Islet precursor cell (in vitro differentiated cells): Measurements from ENCODE around the gene CLSTN2.

ENCODE experiments used
- DNase-seq: peaks from one replicate; pipeline ENCODE4 v3.0.0-alpha.2; 2018

The CLSTN2 gene

GRCh38 chr3:140246578-140246977 lies 311.6 kb downstream of the CLSTN2 start:
- no peak for DNase-seq

GRCh38 chr3:140247775-140248174 lies 312.8 kb downstream of the CLSTN2 start:
- peak; percentile 69 for DNase-seq

DNA sequence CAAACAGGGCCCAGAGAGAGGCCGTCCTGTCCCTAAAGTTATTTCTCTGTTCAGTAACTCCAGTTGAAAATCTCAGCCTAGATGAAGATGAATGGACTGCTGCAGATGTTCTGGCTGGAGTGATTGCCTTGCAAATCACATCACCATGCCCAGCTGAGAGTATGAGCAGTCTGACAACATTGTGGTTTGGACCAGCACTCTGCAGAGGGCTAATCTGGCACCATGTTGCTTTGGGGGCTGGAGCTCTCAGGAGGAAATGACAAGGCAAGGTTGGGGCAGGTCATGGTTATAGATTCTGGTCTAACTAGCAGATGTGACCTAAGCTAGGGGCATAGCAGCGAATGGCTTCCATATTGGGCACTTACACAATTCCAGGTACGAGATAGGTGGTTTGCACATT lies 314.2 kb downstream of the CLSTN2 start:
- no peak for DNase-seq

- no peak for DNase-seq
Observed at GRCh38 chr3:140250010-140250855, 315.2 kb downstream of the CLSTN2 start.

DNA sequence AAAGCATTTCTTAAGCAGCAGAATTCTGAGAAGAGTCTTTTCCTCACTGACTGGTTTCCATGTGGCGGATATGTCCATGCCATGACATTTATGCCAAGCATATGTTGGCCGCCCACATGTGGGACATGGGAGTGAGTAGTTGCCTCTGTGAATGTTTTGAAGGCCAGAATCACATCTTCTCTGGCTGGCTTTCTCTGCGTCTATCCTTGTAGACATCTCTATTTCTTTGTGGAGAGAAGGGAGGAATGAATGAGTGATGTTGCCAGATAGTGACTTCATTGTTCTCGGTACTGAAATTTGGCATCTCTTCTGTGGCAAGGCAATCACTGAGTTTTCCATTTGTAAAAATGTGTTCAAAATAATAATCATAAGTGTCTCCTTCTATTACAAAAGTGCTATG lies 316.0 kb downstream of the CLSTN2 start:
- DNase-seq: no peak

DNA sequence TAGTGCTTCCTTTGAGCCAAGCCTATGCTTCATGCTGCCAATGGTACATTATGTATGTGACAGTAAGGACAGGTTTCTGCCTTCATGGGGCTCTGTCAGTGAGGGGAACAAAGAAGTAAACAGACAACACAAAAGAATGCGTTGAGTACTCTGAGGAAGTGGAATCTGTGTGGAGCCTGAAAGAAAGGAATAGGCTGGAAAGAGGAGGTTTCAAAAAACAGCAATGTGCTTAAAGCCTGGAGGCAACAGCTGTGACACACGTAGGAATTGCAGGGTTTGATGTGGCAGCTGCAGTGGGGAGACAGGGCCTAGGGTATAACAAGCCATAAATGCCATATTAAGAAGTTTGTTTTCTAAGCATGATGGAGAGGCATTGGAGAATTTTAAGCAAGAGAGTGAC lies 316.7 kb downstream of the CLSTN2 start:
- peak; percentile 67 for DNase-seq

GRCh38 chr3:140252812-140253656 lies 318.0 kb downstream of the CLSTN2 start:
- no peak for DNase-seq

GRCh38 chr3:140258222-140258724 lies 323.3 kb downstream of the CLSTN2 start:
- DNase-seq: no peak

DNA sequence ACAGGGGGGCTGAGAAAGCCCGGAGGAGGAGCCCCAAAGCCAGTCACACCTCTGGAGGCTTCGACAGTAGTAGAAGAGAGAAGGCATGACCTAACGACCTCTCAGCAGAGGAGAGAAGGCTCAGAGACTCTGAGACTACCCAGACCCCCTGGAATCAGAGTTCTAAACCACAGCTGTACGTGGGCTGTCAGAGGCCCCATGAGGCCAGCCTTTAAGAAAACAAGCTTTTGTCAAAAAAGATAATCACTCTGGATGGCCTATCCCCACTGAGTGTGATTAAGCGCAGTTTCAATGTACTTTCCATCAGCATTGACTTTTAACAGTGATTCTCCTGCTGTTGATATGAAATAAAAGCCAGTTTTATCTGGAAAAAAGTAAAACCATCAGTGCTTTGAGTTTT lies 330.3 kb downstream of the CLSTN2 start:
- no peak for DNase-seq

GRCh38 chr3:140268103-140268502 lies 333.1 kb downstream of the CLSTN2 start:
- DNase-seq: no peak

- DNase-seq: no peak
Observed at GRCh38 chr3:140268610-140269009, 333.6 kb downstream of the CLSTN2 start.

- peak; percentile 66 for DNase-seq
Observed at GRCh38 chr3:140270329-140270728, 335.3 kb downstream of the CLSTN2 start.

GRCh38 chr3:140273542-140274195 lies 338.7 kb downstream of the CLSTN2 start:
- no peak for DNase-seq

- no peak for DNase-seq
Observed at GRCh38 chr3:140274429-140274828, 339.4 kb downstream of the CLSTN2 start.

DNA sequence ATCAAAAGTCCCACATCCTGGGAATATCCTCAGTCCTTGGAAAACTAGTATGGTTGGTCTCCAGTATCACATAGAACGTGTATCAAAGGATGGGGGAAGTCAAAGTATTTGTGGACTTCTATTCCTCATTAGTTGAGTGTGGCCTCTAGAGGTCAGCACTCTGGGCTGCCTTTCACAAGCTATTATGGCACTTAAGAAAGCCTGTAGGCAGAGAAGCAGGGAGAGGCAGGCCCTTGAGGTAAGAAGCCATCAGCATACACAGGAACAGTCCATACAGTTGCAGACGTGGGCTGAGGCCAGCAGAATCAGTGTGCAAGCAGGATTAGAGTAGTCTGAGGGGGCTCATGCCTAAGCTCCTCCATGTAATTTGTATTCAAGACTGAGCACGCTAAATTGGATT lies 341.7 kb downstream of the CLSTN2 start:
- DNase-seq: peak; percentile 72

DNA sequence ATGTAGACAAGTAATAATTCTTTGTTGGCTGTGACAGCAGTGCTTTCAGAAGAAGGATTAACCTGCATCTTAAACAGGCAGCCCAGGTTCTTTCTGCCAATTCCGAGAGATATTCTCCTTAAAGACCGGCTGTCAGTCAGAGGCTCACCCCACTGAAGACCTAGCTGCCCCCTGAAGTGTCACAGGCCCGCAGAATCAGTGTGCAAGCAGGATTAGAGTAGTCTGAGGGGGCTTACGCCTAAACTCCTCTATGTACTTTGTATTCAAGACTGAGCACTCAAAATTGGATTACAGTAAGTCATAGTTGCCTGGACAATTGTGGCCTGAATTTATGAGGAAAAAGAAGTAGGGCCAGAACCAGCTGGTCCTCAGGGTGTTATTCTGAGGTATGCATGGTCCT lies 342.9 kb downstream of the CLSTN2 start:
- DNase-seq: no peak

DNA sequence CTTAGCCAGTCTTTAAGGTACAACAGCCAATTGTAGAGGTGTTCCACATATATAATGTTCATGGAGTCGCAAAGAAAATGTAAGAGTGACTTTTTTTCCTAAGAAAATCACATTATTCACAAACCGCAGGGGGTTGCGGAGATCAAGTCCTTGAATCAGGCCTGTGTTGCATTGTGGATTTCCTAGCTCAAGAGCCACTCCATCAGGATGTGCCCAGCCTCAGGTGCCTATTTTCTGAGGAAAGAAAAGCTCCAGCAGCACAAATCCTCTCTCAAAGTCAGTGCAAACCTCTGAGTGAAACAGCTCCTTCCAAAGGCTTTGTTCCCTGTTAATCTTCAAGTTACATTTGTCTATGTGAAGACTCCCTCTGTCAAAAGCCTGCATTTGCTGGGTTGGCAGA lies 349.4 kb downstream of the CLSTN2 start:
- no peak for DNase-seq

GRCh38 chr3:140285380-140285779 lies 350.4 kb downstream of the CLSTN2 start:
- no peak for DNase-seq

DNA sequence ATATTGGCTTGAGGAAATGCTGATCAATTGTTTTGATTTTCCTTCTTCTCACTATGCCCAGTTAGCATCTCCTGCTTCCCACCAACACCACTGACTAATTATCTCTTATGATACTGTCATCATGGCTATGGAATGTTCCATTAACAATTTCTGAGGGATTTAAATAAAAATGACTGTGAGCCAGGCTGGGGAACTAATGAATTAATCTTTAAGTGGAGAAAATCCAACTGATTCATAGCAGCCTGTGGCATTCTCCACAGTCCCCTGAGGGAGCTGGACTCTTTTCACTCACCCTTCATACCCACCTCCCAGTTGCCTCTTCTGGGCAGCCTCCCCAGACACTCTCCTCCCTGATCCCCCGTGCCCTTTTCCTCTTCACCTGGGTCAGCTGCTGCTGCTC lies 353.6 kb downstream of the CLSTN2 start:
- no peak for DNase-seq

- peak; percentile 80 for DNase-seq
Observed at GRCh38 chr3:140290105-140290504, 355.1 kb downstream of the CLSTN2 start.

DNA sequence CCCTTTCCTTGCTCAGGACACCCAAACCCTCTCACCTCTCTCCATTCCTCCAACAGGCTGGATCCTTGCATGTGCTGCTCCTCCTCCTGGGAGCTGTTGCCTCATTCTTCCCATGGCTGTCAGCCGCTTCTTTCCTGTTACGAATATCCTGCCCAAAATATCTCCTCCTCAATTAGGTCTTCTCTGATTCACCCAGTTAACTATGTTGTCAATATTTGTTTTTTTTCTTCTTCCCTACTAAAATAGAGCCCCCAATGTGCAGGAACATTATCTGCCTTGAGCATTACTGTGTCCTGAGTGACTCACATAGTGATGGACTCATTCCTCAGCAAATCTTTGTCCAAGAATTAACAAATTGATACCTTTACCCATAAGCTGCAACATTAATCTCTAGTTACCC lies 357.2 kb downstream of the CLSTN2 start:
- no peak for DNase-seq

- no peak for DNase-seq
Observed at GRCh38 chr3:140292684-140293083, 357.7 kb downstream of the CLSTN2 start.

DNA sequence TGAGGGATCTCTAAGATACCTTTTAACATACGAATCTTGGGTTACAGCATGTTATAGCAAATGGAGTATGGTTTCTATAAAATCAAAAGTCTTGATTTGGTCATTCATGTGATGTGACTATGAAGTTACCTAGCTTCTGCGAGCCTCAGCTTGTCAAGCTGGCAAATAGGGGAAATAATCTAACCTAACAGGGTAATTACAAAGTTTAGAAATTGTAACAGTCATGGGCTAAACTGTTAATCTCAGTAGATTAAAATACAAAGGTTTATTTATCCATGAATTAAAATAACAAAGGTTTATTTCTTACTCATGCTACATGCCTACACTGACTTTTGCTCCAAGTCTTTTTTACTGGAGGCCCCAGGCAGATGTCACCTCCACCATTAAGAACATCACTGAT lies 359.1 kb downstream of the CLSTN2 start:
- no peak for DNase-seq
